ENCODE results near the gene PITPNC1.
"Not testable (repeated sequence)": the region's sequence is repeated elsewhere in the genome, so short reads cannot be mapped to it uniquely, and the experiment has no call there.

PITPNC1 gene

DNA sequence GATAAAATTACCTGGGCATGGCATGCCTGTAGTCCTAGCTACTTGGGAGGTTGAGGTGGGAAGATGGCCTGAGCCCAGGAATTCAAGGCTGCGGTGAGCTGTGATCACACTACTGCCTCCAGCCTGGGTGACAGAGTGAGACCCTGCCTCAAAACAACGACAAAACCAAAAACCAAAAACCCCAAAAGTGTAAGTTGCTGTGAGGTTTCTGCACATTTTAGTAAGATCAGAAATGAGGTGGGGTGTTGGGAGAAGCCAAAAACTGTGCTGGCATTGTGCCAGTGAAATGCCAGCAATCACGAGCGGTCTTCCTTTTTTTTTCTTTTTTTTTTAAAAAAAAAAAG, 114.6 kb downstream of the PITPNC1 start:
- no peak for DNase-seq

DNA sequence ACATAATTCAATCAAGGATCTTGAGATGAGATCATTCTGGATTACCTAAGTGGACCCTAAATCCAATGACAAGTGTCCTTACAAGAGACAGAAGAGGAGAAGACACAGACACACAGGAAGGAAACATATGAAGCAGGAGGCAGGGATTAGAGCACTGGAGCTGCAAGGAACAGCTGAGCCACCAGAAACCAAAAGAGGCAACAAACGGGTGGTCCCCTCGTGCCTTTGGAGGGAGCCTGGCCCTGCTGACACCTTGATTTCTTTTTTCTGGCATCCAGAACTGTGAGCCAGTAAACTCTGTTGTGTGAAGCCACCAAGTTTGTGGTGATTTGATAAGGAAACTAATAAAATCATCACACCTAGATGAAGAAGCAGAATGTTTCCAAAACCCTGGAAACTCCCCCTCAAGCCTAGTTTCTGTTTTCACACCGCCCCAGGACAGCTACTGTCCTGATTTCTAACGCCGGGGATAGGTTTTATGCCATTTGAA, 115.2 kb downstream of the PITPNC1 start:
- DNase-seq = no peak

DNA sequence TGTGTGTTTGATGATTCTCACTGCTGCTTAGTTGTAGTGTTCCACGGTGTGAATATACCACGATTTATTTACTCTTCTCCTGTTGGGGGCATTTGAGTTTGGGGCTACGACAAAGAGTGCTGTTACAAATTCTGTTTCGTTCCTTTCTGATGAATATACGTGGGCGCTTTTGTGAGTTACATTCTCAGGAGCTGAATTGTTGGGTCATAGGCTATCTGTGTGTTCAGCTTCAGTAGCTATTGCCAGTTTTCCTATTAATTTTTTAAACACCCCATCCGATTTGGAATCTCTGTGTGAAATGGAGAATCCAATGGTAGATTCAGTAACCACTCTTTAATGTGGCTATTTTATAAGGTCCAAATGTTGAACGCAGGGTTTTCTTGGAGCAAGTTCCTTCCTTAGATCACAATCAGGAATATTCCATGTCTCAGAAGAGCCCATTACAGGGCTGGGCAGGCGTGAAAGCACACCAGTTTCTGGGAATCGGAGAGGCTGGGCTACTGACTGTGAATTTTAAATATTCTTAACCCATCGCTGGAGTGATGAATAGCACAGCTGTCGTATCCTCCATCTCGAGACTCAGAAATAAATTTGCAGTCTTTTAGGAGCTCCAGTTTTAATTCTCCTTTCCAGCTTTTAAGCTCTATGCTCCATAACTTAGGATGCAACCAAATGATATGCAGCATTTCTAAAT, 115.9 kb downstream of the PITPNC1 start:
- no peak for DNase-seq

DNA sequence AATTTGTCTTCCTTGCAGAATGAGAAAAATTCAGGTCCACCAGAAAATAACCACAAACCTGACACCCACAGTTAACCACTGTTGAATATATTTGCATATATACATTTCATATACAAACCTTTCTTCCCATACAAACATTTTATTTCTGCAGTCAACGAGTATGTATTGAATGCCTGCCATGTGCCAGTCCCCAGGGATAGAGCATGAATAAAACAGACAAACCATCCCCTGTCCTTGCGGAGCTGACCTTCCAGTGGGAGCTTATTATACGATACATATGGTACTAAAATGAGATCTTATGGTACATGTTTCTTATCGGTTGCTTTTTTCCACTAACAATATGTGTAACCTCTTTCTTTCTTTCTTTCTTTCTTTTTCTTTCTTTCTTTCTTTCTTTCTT, 116.7 kb downstream of the PITPNC1 start:
- DNase-seq = no peak

DNA sequence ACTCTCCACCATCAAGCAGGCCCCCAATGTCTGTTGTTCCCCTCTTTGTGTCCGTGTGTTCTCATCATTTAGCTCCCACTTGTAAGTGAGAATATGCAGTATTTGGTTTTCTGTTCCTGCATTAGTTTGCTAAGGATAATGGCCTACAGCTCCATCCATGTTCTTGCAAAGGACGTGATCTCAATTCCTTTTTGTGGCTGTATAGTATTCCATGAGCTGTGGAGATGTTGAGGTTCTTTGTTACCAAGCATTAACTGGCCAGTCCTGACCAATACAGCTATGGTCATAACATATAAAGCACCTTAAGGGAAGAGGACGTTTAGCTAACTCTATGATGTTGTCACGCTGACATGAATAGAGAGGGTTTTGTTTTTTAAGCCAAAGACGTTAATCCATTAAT, 118.5 kb downstream of the PITPNC1 start:
- DNase-seq = not testable (repeated sequence)

DNA sequence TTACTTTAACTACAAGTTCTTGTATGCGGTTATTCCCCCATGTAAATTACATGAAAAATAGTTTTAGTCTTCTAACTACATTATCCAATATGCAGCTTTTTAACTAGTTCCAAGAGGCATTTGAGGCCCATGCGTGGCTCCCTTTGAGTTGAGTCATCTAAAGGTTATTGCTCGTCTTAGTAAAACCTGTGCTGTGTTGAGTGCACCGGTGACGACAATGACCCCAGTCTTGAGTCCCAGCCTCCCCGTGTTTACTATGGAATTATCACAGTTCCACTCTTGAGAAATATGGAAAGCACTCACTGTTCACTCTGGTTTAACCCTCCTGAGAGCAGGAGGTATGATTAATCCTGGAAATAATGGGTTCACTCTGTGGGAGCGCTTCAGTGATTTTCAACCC, 119.2 kb downstream of the PITPNC1 start:
- no peak for DNase-seq

DNA sequence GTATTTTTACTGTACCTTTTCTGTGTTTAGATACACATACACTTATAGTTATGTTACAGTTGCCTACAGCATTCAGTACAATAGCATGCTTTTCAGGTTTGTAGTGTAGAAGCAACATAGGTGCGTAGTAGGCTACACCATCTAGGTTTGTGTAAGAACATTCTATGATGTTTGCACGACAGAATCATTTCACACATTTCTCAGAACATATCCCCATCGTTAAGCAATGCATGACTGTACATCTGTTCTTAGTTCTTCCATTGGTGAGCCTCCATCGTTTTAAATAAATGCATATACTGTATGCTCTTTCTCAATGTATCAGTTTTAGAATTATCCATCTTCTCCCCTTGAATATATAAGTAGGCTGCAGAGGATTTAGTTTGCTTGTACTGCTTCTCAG, 122.6 kb downstream of the PITPNC1 start:
- no peak for DNase-seq

DNA sequence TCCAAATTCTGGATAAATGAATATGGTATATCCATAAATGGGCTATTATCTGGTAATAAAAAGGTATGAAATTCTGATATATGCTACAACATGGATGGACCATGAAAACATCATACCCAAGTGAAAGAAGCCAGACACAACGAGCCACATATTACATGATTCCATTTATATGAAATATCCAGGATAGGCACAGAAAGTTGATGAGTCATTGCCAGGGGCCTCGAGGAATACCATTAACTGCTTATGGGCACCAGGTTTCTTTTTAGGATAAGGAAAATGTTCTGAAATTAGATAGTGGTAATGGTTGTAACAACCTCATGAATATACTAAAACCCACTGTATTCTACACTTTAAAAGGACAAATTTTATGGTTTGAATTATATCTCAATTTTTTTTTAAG, 123.2 kb downstream of the PITPNC1 start:
- no peak for DNase-seq

DNA sequence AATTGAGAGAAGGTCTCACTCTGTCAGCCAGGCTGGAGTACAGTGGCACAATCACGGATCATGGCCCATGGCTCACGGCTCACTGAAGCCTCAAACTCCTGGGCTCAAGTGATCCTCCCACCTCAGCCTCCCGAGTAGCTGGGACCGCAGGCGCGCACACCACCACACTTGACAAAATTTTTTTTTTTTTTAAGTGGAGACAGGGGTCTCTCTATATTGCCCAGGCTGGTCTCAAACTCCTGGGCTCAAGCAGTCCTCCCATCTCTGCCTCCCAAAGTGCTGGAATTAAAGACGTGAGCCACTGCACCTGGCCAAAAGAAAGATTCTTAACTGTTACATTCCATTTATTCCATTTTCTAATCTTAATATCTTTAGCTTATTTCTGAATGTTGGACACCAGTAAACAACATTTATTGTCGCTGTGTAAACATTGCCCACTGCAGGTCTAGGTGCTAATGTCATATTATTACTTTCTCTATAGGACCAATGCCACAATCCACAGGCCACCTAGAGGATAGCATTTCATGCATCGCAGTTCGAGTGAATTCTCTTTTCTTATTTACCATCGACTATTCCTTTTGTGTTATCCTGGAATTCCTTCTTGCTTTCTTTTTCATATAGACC, 123.7 kb downstream of the PITPNC1 start:
- no peak for DNase-seq

DNA sequence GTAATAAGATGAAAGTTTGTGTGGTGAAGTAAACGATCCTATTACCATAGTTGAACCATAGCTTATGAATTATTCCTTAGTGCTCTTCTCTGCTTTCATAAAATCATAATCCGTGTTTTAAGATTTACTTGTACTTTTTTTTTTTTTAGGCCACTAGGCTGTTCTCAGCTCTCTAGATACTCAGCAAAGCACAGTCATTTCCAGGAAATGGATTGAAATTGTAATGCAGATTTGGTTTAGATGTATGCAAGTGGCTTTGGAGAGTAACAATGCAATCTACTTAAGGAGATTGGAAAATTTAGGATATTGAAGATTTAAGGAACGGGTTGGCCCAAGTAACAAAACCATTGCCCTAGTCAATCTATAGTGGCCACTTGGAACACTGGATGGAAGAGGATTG, 125.1 kb downstream of the PITPNC1 start:
- no peak for DNase-seq

DNA sequence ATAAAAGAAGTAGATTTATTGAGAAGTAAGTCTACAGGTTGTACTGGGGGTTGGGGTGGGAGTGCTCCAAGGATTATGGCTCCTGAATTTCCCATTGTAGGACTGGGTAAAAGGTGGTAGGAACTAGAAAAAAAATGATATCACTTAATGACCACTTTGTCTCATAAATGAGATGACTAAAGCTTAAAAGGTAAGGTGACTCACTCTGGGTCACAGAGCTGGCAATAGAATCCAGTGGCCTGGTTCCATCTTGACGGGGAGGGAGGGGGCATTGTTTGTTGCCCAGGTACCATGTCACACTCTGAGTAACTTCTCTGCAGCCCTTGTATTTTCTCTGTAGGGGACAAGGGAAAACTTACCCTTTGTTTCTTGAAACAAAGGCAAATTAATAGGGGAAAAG, 126.1 kb downstream of the PITPNC1 start:
- no peak for DNase-seq

DNA sequence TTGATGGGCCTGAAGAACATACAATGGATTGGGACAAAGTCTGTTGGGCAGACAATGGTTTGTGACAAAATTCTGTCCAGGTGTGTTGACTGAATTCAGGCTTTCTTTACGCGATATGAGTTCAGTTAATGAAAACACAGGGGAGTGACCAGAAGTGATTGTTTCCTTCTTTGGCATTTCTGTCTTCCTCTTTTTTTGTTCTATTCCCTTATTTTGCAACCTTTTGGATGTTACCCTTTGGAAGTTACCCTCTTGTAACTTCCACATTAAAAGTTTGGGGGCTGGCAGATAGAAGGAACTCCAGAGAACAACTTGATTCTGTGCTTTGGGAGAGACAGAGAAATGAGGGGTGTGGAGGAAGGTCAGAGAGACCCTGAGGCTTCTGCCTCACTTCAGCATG, 126.7 kb downstream of the PITPNC1 start:
- no peak for DNase-seq

DNA sequence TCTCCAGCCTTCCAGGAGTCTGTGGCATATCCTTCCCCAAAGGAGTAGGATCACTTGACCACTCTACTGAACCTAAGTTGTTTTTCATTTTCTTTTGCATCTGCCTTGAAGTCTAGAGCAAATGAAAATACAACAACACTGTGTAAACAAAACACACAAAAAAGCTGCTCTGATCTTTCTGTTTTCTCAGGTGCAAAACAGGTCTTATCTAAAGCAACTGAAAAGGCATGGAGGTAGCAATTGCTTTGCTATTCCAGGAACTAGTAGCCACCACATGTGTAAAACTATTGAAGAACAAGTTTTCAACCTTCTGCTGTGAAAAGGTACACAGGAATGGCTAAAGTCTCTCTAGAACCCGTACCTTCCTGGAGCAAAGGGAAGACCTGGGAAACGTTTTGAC, 127.1 kb downstream of the PITPNC1 start:
- no peak for DNase-seq

DNA sequence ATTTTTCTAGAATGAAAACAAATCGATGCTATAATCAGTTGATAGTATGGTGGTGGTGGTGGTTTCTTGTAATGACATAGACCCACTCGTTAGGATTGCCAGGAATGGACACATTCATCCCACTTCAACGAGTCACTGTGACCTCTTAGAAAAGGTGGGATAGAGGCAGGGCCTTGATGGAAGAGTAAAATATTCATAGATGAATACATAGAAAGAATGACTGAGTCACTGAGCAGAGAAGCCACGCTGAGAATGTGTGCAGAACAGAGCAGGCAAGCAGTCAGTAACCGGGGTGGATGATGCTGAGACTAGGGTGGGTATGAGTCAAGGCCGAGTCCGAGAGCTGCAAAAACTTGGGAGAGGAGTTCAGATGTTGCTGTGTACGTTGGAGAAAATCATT, 129.9 kb downstream of the PITPNC1 start:
- DNase-seq = no peak

DNA sequence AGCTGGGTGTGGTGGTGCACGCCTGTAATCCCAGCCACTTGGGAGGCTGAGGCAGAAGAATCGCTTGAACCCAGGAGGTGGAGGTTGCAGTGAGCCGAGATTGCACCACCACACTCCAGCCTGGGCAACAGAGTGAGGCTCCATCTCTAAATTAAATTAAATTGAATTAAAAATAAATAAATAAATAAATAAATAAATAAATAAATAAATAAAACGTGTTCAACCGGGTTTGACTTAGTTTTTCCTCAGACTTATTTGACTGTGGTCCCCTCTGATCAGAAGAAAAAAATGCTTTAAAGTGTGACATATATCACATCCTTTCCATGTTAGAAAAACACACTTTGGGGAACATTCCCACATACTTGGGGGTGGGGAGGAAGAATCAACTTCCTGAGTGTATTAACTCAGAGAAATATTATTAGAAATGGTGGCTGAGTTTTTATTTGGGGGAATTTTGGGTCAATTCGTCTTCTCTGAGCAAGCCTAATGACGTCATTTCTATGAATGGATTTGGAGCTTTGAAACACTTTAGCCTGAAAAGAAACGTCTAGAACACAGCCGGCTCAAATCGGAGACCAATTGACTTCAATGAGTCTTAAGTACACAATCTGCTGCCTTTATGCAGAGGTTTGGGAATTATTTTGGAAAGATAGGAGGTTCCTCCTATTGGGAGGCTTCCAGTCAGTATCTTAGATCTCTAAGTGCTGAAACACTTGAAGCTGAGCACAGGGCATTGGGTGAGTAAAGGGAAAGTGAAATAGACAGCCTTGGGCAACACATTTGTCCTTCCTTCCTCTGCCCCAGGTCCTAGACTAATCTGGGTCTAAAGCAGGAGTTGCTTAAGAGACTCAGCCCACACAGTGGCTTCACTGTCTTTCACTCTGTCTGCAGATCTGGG, 132.6 kb downstream of the PITPNC1 start:
- no peak for DNase-seq

DNA sequence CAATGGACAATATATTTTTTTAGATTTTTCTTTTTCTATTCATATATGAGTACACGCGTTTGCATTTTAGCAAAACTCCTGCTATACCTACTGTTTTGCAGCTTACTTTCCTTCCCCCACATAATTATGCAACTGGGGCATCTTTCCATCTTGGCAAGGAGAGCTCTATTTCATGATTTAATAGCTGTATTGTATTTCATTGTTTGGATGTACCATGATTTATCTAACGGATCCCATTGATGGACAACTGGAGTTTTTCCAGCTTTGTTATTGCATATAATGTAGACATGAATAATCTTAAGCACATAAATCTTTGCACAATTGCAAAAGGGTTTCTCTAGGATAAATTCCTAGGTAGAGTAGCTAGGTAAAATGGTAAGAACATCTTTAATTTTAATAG, 133.9 kb downstream of the PITPNC1 start:
- DNase-seq = no peak

DNA sequence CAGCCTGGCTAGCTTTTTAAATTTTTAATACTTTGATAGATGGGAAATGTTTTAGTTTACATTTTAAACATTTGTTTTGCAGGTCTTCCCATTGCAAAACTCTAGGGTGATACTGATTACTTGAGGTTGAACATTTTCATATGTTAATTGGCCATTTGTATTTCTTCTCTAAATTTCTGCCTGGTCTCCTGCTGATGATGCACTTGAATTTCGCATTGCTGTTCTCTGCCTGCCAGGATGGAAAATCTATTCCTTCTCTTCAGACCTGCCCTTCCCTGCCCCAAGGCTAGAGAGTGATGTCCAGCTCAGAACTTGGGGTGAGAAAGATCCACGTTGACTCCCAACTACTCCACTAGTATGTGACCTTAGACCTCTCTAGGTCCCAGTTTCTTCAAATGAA, 134.7 kb downstream of the PITPNC1 start:
- DNase-seq = no peak

DNA sequence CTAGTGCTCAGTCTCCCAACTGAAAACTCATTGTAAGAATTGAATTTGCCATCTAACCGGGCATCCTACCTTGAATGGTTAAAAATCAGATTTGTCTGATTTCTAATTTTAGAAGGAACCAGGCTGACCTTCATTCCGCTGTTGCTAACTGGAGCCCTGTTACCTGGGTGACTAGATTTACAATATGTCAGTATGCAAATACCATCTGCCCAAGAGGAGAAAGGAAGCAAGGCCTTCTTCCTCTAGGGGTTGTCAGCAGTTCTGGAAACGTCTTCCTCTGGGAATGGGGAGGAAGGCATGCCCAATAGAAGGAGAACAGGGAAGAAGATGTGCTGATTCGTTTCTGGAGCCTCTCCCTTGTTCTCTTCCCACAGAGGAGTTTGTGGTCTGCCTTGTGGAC, 137.9 kb downstream of the PITPNC1 start:
- DNase-seq = no peak

DNA sequence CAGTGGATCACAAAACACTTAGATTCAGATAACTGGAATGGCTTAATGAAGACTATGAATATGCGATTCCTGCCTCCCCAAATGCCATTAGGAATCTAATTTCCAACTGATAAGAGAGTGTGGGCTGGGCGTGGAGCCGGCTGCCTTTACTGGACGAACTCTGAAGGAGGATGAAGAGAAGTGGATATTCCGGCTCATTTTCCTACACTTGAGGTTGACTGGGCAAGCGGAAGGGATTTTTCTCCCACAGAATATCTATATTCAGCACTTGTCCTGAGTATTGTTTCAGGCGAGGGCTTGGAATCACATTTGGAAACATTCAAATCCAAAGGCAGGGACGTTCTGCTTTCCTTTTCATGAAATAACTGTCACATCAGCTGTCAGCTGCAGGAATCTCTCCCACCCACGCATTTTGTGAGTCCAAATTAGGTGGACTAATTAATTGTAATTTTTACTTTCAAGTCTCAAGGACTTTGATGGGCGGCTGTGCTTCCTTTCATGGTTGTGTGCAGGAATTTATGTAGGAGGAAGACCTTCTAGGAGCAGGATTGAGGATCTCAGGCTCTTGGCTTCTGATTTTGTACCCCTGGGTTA, 138.5 kb downstream of the PITPNC1 start:
- no peak for DNase-seq

DNA sequence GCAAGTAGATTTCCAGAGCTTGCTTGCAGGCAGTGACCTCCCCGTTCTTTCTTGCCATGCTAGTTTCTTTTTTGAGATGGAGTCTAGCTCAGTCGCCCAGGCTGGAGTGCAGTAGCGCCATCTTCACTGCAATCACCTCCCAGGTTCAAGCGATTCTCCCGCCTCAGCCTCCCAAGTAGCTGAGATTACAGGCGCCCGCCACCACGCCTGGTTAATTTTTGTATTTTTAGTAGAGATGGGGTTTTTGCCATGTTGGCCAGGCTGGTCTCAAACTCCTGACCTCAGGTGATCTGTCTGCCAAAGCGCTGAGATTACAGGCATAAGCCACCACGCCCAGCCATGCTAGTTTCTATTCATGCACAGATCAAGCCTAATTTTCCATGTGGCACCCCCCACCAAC, 139.5 kb downstream of the PITPNC1 start:
- not testable (repeated sequence) for DNase-seq

DNA sequence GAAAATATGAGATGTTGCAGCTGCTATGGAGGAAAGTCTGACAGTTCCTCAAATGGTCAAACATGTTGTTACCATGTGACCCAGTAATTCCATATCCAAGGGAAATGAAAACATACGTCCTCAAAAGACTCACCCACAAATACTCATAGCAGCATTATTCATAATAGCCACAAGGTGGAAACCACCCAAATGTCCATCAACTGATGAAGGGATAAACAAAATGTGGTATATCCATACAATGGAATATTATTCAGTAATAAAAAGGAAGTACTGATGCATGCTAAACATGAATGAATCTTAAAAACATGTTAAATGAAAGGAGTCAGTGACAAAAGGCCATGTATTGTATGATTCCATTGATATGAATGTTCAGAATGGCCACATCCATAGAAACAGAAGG, 140.2 kb downstream of the PITPNC1 start:
- no peak for DNase-seq

DNA sequence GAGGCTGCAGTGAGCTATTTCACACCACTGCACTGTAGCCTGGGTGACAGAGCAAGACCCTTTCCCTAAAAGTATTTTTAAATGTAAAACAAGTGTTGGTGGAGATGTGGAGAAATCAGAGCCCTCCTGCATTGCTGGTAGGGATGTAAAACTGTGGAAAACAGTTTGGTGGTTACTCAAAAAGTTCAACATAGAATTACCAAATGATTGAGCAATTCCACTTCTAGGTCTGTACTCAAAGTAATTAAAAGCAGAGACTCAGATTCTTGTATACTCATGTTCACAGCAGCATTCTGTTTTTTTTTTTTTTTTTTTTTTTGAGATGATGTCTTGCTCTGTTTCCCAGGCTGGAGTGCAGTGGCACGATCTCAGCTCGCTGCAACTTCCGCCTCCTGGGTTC, 141.8 kb downstream of the PITPNC1 start:
- no peak for DNase-seq

DNA sequence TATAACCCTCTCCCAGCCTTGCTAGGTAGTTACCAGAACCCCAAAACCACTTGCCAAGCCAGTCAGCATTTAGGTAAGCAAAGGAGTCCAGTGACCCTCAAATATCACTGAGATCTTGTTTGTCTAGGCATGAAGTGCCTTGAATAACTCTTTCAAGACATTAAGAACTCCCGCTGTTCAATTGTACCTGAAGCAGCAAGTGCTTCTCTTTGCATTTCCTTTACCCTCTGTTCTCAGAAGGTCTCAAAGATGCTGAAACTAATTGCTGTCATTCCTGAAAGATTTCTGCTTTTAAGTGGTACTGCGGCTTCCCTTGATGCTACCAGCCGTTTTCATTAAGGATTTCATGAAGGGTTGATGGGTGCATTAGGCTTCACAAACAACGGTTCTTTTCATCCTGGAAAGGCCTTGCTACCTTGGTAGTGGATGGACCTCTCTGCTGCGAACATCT, 142.7 kb downstream of the PITPNC1 start:
- no peak for DNase-seq

All from activated CD4-positive, CD25-positive, alpha-beta regulatory T cell (primary cell).